Coronary artery (tissue), 2 donors: ENCODE results near the gene ZNF28.

Source experiments
- DNase-seq: peaks from one replicate; pipeline ENCODE4 v3.0.0-alpha.2; 2017; ENCODE audit warnings: low spot score
- H3K27ac ChIP-seq, 2 donors: fragments of 200-600 bp; sonication (generic); one replicate each; pipeline ENCODE4 v1.5.1; 2016 to 2019
- H3K4me3 ChIP-seq: fragments of 200-600 bp; sonication (generic); 2 replicates; pipeline ENCODE4 v1.5.1; 2016; ENCODE audit warnings: mild to moderate bottlenecking, moderate library complexity
- CTCF ChIP-seq: fragments of 200-600 bp; sonication (generic); IDR thresholded peaks from one replicate; pipeline ENCODE4 v1.5.1; 2019; ENCODE audit warnings: antibody characterized with exemption

Gene ZNF28

GRCh38 chr19:52749780-52750179 lies 71.7 kb downstream of the ZNF28 start:
- Histone ChIP-seq H3K4me3 (no peak overlapping the region), H3K27ac (no peak overlapping the region)
- no peak for DNase-seq
- no peak for TF ChIP-seq CTCF

GRCh38 chr19:52748336-52748950 lies 73.0 kb downstream of the ZNF28 start:
- no peak for DNase-seq
- H3K4me3 ChIP-seq: no peak overlapping the region
- no peak overlapping the region for H3K27ac ChIP-seq
- TF ChIP-seq CTCF: peak; percentile 31
